Fibroblast of mammary gland (primary cell): ENCODE measurements around the gene HLA-A.

Source experiments
- DNase-seq: peaks from one replicate; pipeline ENCODE4 v3.0.0-alpha.2; 2010; ENCODE audit warnings: low read depth
- H3K4me3 ChIP-seq: 2 replicates; pipeline ENCODE4 v1.5.1; 2011; ENCODE audit warnings: low read depth, mild to moderate bottlenecking, low read length, moderate library complexity; ENCODE audit not compliant: control insufficient read depth
- TF ChIP-seq, protein P1 (sequence below): conservative IDR thresholded peaks from 2 replicates; pipeline ENCODE4 v1.5.1; 2011; ENCODE audit warnings: low read depth, low read length, inconsistent platforms; ENCODE audit not compliant: control insufficient read depth, insufficient read depth

HLA-A gene

DNA sequence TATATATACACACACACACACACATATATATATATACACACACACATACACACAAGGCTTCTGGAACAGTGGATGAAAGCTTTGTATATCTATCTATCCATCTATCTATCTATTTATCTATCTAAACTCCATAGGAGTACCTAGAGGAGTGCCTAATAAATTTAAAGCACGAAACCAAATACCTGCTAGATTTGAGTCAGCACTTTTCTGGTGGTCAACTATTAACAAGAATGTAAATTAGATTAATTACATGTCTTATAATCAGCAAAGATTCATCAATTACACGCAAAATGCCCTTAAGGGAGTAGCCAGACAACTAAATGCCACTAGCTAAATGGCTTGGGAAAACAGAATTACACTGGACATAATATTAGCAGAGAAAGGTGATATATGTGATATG is 26.6 kb downstream of the HLA-A start:
- TF ChIP-seq, protein P1, sequence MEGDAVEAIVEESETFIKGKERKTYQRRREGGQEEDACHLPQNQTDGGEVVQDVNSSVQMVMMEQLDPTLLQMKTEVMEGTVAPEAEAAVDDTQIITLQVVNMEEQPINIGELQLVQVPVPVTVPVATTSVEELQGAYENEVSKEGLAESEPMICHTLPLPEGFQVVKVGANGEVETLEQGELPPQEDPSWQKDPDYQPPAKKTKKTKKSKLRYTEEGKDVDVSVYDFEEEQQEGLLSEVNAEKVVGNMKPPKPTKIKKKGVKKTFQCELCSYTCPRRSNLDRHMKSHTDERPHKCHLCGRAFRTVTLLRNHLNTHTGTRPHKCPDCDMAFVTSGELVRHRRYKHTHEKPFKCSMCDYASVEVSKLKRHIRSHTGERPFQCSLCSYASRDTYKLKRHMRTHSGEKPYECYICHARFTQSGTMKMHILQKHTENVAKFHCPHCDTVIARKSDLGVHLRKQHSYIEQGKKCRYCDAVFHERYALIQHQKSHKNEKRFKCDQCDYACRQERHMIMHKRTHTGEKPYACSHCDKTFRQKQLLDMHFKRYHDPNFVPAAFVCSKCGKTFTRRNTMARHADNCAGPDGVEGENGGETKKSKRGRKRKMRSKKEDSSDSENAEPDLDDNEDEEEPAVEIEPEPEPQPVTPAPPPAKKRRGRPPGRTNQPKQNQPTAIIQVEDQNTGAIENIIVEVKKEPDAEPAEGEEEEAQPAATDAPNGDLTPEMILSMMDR, result no peak
- no peak overlapping the region for H3K4me3 ChIP-seq
- DNase-seq, result no peak

DNA sequence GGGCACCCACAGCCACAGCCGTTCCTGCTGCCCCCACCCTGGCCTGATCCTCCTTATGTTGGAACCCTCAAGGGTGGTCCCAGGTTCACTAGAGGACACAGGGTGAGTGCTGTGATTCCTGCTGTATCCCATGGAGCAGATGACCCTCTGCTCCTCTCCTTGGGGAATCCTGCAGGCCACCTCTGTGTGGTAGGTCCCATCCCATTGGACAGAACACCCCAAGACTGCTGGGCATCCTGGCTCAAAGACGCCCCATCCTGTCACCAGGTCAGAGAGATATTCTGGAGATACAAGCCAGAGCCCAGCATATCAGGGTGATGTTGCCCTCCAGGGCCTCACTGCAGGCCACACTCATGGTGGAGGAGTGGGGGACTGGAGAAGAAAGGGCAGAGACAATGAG is 28.4 kb downstream of the HLA-A start:
- DNase-seq, result no peak
- H3K4me3 ChIP-seq, result no peak overlapping the region
- TF ChIP-seq, protein P1, result no peak

DNA sequence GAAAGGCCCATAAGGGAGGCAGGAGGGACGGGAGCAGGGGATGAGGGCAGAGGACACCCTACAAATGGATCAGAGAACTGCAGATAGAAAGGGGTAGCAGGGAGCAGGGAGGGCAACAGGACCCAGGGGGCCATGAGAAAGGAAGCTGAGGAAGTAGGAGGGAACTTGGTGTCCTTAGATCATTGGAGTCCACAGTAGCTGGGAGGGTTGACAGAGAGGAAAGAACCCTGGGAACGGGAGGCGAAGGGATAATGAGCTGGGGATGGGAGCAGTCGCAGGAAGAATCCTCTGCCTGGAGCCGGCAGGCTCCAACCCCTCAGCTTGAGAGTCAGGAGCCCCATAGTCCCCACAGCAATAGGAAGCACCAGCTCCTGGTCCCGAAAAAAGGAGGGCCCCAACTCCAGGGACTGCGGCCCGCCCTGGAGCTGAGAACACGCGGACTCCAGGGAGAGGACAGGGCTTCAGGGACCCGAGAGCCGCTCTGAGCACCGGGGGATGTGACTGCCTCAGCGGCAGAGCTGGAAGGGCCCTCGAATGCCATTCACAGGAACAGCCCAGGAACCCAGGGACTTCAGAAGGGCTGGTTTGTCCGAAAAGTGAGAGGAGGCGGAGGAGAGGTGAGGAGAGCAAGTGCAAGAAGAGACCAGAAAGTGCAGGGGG is 32.7 kb downstream of the HLA-A start:
- TF ChIP-seq, protein P1, result no peak
- no peak for DNase-seq
- H3K4me3 ChIP-seq, result no peak overlapping the region

DNA sequence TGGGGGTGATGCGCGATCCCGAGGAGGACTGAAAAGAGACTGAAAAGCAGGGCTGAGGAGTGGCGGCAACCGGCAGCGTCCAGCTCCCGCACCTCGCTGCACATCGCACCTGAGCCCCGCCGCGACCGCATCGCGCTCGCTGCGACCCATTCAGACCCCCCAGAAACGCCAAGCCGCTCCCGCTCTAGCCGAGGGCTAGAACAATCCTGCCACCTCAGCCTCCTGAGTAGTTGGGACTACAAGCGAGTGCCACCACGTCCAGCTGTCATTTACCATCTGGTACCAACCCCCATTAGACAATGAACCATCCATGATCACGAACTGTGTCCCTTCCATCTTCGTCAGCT is 33.2 kb downstream of the HLA-A start:
- no peak for DNase-seq
- TF ChIP-seq, protein P1, result no peak
- H3K4me3 ChIP-seq, result no peak overlapping the region

DNA sequence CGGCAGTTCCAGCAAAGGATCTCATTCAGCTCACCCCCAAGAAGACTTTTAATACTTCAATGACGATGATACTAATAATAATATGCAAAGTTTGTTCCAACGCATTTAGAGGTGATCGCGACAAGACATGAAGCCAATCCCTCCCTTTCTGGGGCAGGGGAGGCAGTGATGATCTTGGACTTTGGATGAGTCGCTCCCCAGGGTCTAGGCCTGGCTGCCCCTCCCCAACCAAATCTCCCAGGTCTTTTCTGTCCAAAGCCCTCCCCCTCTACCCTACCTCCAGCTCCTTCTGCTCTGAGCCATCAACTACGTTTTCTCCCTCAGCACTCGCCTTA is 33.9 kb downstream of the HLA-A start:
- no peak for DNase-seq
- TF ChIP-seq, protein P1, result no peak

DNA sequence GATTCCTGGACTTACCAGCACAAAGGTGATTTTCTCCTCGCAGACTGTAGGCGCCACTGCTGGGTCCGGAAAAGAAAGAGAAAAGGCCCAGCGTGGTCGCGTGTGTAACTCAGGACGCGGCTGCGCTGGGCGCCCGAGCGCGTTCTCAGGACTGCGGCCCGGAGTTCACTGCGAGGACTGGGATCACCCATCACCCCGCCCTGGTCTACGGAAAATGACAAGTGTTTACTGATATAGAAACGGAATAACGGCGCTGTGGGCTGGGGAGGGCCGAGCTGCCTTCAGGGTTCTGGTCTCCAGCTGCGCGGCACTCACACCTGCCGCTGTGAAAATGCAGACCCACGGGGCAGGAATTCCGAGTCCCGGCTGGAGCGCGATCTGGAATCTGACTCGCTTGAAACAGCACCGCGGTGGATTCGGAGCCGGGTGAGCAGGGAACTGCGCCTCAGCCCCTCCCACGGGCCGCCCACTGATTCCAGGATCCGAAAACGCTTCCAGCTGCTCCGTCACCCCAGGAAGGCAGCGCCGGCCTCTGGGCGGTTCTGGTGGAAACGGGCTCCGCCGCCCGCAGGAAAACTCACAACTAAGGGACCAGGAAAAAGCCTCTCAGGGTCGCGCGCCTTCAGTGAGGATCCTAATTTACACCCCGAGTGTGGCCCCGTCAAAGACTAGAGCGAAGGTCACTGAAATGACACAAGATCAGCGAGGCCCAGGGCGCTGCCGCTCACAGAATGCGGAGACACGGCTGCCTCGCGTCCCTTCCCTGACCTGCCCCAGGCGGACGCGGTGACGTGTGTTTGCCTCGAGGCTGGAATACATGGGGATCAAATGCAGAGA is 34.5 kb downstream of the HLA-A start:
- H3K4me3 ChIP-seq, result peak overlapping the region; percentile 56
- TF ChIP-seq, protein P1, result peak; percentile 36
- DNase-seq, result peak; percentile 64

More for the DNA sequence above, 33.9 kb downstream of the HLA-A start:
- H3K4me3 ChIP-seq, result peak overlapping the region; percentile 56
